HFFc6 (cell line): Measurements from ENCODE around the gene CCL22. TPM values are rescaled to one million over a fixed set of nuclear protein-coding genes. Genes with fewer than 3 reads are reported as not detected.
"Not testable (repeated sequence)": the region's sequence is repeated elsewhere in the genome, so short reads cannot be mapped to it uniquely, and the experiment has no call there.

Experiments
- DNase-seq: peaks from one replicate; pipeline ENCODE4 v3.0.0-alpha.2; 2018
- H3K27ac Mint-ChIP-seq: 2 replicates; pipeline ENCODE4 v1.8.0; 2020; ENCODE audit warnings: mild to moderate bottlenecking, mixed read lengths
- H3K27me3 Mint-ChIP-seq: 2 replicates; pipeline ENCODE4 v1.8.0; 2021; ENCODE audit warnings: mild to moderate bottlenecking, moderate library complexity, mixed read lengths; ENCODE audit not compliant: insufficient read depth
- H3K36me3 Mint-ChIP-seq: 2 replicates; pipeline ENCODE4 v1.8.0; 2021; ENCODE audit warnings: low read depth, mixed read lengths
- H3K4me1 Mint-ChIP-seq: 2 replicates; pipeline ENCODE4 v1.8.0; 2020; ENCODE audit warnings: low read depth, mixed read lengths
- H3K4me3 Mint-ChIP-seq: 2 replicates; pipeline ENCODE4 v1.8.0; 2020; ENCODE audit warnings: mild to moderate bottlenecking, moderate library complexity, mixed read lengths
- H3K9me3 Mint-ChIP-seq: 2 replicates; pipeline ENCODE4 v1.8.0; 2020; ENCODE audit warnings: mild to moderate bottlenecking, mixed read lengths
- total RNA-seq, 6 experiments: library from RNA; stranded (reverse); fragmentation: NEBNext Ultra II Directional; extraction: Animal tissue kit (Norgen Biotek cat#: 25700); gene quantifications; 2 replicates in 1 of 6; 3 replicates in 5 of 6; pipeline ENCODE4 v1.2.3, GENCODE V29; 2021
- TF ChIP-seq, protein P1 (sequence below): fragments of 200-600 bp; sonication (generic); IDR thresholded peaks from 2 replicates; pipeline ENCODE4 v1.5.0; 2021; ENCODE audit warnings: antibody characterized with exemption, mild to moderate bottlenecking

The CCL22 gene
- total RNA-seq, 6 experiments from 2014 or later = not detected

DNA sequence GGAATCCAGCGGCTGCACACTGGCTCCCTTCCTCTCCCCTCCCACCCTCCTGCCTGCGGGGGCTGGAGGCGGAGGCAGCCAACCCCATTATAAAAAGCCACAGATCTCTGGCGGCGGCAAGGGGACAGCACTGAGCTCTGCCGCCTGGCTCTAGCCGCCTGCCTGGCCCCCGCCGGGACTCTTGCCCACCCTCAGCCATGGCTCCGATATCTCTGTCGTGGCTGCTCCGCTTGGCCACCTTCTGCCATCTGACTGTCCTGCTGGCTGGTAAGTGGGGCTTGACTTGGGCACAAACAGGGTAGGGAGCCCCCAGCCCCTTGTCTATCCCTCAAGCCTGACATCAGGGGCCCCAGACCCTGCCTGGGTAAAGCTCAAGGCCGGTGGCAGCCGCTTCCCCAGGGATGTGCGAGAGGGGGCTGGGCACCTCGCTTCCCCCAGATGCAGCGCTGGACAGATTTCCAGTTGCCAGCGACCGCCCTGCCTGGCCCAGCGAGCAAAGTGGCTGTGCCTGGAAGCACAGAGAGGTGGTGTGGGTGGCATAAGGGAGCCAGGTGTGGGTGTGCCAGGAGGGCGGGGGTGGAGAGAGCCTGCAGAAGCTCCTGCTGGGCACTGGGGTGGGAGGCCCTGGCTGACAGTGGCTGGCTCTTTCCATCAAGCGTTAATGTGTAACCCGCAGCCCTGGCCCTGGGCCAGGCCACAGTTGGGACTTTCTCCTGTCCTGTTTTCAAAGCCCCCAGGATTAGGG lies 14.0 kb downstream of the CCL22 start, which contains the start of gene CX3CL1:
Gene CX3CL1, plus strand, starts transcription at position 119 of the 745 bp plus-strand sequence. Its CDS starts 79 bp downstream, at position 198.
- TF ChIP-seq, protein P1, sequence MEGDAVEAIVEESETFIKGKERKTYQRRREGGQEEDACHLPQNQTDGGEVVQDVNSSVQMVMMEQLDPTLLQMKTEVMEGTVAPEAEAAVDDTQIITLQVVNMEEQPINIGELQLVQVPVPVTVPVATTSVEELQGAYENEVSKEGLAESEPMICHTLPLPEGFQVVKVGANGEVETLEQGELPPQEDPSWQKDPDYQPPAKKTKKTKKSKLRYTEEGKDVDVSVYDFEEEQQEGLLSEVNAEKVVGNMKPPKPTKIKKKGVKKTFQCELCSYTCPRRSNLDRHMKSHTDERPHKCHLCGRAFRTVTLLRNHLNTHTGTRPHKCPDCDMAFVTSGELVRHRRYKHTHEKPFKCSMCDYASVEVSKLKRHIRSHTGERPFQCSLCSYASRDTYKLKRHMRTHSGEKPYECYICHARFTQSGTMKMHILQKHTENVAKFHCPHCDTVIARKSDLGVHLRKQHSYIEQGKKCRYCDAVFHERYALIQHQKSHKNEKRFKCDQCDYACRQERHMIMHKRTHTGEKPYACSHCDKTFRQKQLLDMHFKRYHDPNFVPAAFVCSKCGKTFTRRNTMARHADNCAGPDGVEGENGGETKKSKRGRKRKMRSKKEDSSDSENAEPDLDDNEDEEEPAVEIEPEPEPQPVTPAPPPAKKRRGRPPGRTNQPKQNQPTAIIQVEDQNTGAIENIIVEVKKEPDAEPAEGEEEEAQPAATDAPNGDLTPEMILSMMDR = no peak
- Mint-ChIP-seq H3K4me1 (peaks cover 4% of the 10 kb centered on the region), H3K27ac (no peak within 1 kb of the TSS), H3K4me3 (no peak within 1 kb of the TSS), H3K36me3 (no peaks in the 10 kb centered on the region), H3K9me3 (no peaks in the 10 kb centered on the region), H3K27me3 (peaks cover 44% of the 10 kb centered on the region)
- DNase-seq = peak; percentile 21

DNA sequence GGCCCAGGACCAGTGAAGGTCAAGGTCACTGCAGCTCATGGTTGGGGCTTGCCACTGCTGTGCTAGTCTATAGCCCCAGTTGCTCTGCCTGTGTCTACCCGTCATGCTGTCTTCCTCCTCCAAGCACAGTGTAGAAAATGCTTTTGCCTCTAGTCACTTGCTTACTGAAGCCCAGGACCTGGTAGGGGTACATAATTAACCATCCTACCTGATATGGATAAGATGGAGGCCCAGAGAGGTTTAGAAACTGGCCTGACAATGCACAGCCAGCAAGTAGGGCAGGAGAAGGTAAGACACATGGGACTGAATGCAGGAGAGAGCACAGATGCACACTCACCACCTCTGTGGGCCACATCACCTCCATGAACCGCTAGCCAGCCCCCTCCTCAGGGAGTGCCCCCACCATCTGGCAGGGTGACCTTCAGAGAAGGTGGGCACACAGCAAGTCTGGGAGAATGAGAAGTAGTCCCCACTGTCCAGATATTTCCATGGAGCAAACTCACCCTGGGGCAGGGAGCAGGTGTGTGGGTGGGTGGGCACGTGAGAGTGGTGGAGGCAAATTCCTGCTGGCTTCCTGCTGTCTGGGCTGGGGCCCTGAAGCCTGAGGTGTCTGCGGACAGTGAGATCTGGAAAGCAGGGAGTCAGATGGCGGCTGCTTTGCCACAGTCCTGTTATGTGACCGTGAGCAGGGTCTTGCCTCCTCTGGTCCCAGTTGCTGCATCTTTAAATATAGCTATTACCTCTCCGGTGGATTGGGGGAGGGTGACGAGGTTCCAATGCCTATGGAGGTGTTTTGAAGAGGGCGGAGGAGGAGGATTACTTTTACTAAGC lies 14.7 kb downstream of the CCL22 start:
- Mint-ChIP-seq H3K4me3 (no peak overlapping the region), H3K27ac (no peak overlapping the region)

DNA sequence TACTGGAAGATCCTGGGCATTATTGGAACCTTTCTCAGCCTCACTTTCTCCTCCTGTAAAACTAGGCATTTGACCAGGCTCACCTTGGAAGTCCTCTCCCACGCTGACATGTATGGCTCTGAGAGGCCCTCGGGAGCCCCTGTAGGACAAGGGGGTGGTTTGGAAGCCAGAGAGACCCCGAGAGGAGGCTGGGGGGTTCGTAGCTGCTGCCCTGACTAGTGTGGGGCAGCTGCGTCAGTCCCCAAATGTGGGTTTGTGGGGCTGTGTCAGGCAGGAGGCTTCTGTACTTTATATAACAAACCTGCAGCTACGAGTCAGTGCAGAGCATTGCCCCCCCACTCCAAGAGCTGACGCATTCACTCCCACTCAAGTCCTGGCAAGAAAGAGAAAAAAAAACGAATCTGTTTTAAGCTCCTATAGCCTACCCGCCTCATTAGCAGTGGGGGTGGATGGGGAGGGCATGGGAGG lies 15.5 kb downstream of the CCL22 start:
- no peak for DNase-seq
- H3K4me3 Mint-ChIP-seq = no peak overlapping the region
- H3K27ac Mint-ChIP-seq = no peak overlapping the region

More for the DNA sequence above, 14.7 kb downstream of the CCL22 start:
- Mint-ChIP-seq H3K9me3 (no peaks in the 10 kb centered on the region), H3K36me3 (no peaks in the 10 kb centered on the region), H3K4me1 (peaks cover 10% of the 10 kb centered on the region), H3K27me3 (peaks cover 44% of the 10 kb centered on the region)
- TF ChIP-seq, protein P1 = no peak
- no peak for DNase-seq

DNA sequence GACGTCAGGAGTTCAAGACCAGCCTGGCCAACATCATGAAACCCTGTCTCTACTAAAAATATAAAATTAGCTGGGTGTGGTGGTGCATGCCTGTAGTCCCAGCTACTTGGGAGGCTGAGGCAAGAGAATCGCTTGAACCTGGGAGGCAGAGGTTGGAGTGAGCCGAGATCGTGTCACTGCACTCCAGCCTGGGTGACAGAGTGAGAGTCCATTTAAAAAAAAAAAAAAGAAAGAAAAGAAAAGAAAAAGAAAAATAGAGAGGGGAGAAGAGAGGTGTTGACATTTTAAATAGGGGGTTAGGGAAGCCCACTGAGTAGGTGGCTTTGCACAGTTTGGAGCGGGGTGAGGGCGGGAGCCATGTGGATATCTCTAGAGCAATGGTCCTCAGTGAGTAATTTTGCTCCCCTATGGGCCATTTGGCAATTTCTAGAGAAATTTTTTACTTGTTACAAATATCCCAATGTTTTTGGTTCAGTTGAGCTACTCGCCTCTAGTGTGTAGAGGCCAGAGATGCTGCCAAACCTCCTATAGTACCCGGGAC lies 16.4 kb downstream of the CCL22 start:
- DNase-seq, H3K4me3 Mint-ChIP-seq, H3K9me3 Mint-ChIP-seq, H3K36me3 Mint-ChIP-seq, H3K27ac Mint-ChIP-seq: not testable (repeated sequence)
- peaks cover 41% of the 10 kb centered on the region for H3K27me3 Mint-ChIP-seq
- H3K4me1 Mint-ChIP-seq = peaks cover 10% of the 10 kb centered on the region

More for the DNA sequence above, 15.5 kb downstream of the CCL22 start:
- TF ChIP-seq, protein P1 = no peak
- Mint-ChIP-seq H3K27me3 (peaks cover 46% of the 10 kb centered on the region), H3K36me3 (no peaks in the 10 kb centered on the region), H3K9me3 (no peaks in the 10 kb centered on the region), H3K4me1 (peaks cover 10% of the 10 kb centered on the region)

DNA sequence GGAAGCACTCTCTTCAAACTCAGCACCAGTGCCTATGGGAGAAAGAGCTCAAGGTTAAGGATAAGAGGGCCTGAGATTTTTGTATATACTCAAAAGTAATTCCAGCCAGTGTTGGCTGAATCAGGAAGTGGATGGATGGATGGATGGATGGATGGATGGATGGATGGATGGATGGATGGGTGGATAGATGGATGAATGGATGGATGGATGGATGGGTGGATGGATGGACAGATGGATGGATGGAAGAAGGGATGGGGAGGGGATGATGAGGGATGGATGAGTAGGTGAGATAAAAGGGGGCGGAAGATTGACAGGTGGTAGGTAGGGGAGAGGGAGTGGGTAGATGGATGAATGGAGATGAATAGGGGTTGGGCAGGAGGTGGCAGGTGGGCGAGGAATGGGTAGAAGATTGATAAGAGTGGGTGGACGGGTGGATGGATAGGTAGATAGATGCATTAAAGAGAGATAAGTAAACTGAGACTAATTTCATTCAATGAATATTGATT lies 17.8 kb downstream of the CCL22 start:
- H3K4me1 Mint-ChIP-seq = peaks cover 10% of the 10 kb centered on the region
- no peaks in the 10 kb centered on the region for H3K9me3 Mint-ChIP-seq
- no peaks in the 10 kb centered on the region for H3K36me3 Mint-ChIP-seq
- TF ChIP-seq, protein P1 = no peak
- no peak for DNase-seq
- H3K4me3 Mint-ChIP-seq = no peak overlapping the region
- peaks cover 36% of the 10 kb centered on the region for H3K27me3 Mint-ChIP-seq
- no peak overlapping the region for H3K27ac Mint-ChIP-seq
